GM21723 (cell line): Measurements from ENCODE around the gene PLXNA3.
A peak's percentile ranks its signal among the peaks of the same experiment; 100 is the strongest.

ENCODE experiments used
- ATAC-seq: cut with Tn5 transposase; IDR thresholded peaks from one replicate; pipeline ENCODE4 v1.9.1; 2021; ENCODE audit warnings: mild to moderate bottlenecking, moderate library complexity; ENCODE audit not compliant: unreplicated experiment

Gene PLXNA3

DNA sequence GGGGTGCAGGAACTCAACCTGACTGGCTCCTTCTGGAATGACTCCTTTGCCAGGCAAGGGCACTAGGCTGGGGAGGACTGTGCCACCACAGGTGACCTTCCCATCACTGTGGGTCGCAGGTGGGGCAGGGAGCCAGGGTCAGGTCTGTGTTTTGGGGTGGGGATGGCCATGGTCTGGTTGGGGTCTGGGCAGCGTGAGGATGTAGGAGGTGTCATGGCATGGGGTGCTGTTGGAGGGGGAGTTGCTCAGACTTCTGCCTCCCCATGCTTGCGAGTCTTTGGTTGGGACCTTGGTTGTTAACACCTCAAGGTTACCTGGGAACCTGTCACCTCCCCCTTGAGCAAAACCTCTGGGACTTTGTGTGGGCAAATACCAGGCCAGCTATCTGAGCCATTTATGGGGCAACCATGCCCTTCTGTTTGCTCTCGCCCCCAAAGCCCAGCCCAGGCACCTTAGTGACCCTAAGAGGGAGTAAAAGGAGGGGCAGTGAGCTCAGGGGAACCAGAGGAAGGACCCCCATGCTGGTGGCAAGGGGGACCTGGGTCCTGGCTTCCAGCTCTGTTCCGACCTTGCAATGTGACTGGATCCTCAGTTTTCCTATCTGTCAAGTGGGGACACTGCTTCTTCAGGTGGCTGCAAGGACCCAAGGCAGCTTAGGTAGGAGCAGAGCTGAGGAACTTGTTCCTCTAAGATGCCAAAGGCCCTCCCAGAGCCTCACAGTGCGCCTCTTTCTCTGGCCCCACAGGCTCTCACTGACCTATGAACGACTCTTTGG is 23.5 kb upstream of the PLXNA3 start:
- no peak for ATAC-seq

DNA sequence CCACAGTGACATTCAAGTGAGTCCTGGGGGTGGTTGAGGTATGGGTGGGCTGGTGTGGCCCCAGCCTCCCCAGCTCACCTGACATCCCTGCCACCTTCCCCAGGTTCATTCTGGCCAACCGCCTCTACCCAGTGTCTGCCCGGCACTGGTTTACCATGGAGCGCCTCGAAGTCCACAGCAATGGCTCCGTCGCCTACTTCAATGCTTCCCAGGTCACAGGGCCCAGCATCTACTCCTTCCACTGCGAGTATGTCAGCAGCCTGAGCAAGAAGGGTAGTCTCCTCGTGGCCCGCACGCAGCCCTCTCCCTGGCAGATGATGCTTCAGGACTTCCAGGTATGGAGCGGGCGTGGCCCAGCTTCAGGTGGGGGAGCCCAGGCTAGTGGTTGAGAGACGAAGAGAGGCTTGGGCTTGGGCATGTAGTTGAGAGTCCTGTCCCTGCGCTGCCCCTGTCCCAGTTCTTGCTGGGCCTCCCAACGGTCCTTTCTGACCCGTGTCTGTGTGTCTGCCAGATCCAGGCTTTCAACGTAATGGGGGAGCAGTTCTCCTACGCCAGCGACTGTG is 22.8 kb upstream of the PLXNA3 start:
- ATAC-seq, result no peak

DNA sequence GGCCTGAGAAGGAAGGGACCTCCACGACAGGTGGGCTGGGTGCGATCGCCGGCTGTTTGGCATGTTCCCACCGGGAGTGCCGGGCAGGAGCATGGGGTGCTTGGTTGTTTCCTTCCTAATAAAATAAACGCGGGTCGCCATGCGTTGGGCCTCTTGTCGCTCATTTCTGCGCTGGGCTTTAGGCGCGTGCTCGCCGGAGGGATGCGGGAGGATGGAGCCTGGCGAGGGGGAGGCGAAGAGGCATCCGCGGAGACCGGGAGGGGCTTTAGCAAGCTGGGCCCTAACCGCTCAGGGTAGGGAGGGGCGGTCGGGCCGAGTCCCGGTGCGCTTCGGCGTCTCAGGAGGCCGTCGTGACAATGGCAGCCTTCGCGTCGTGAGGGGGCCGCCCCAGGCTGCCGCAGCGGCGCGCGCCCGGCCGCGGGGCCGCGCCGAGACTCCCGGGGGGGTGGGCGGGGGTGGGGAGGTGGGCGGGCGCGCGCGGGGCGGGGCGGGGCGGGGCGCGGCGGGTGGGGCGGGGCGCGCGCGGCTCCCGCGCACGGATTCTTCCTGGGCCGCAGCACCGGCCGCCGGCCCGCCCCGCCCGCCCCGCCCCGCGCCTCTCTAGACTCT is 21.6 kb upstream of the PLXNA3 start:
- ATAC-seq, result no peak

DNA sequence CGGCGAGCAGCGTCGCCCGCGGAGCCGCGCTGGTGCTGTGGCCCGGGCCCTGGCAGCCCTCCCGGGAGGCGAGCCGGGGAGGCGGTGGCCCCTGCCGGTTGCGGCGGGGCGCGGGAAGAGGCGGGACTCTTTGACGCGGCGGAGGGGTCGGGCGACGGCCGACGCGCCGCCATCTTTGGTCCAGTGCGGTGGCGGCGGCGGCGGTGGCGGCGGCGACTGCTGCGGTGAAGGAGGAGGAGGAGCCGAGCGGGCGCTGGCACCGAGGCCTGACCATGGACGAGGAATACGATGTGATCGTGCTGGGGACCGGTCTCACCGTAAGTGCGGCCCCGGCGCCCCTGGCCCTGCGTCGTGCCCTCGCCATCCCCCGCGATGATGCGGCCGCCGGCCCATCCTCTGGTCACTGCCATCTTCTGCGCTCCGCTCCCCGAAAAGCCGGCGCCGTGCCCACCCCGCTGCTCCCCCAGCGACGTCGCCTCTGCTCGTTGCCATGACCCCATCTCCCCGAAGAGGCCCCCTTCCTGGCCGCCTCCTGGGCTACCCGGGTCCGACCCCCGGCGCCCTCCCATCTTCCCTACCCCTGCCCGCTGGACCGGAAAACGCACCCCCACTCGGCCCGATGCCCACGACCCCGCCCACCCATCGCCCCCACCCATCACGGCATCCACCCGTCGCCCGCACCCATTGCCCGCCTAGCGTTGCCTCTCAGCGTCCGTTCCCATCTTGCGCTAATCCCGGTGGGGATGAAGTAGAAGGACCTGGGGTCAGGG is 20.9 kb upstream of the PLXNA3 start, which contains the start of gene GDI1:
Gene GDI1, plus strand, starts transcription at position 172 of the 770 bp plus-strand sequence. Its CDS starts 101 bp downstream, at position 273.
- ATAC-seq, result no peak

DNA sequence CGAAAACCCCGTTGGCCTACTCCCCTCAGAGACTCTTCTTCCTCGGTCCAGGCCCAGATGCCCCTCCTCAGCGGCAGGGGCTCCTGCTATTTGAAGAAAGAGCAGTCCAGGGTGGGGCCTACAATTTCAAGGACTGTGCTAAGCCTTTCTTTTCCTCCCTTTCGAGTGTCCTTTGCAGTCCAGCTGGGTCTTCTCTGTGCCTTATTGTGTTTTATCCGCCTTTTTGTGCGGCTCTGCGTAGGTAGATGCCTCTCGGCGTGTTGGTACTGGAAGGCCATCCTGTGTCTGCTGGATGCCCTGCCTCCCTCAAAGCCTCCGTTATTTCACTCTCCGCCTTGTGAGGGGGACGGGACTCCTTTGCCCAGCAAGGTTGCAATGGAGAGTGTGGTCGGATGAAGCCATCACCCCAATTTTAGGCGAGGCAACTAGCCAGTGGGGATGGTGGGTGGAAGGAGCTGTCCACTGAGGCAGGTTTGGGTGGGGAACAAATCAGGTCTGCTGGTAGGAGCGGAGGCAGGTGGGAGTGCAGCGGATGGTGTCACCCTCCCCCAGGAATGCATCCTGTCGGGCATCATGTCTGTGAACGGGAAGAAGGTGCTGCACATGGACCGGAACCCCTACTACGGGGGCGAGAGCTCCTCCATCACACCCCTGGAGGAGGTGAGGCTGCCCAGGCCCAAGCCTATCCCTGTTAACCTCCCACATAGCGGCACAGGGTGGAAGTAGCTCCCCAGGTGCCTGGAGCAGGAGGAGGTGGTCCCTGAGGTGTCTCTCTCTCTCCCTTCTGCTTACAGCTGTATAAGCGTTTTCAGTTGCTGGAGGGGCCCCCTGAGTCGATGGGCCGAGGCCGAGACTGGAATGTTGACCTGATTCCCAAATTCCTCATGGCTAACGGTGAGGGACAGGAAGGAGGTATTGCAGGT is 19.8 kb upstream of the PLXNA3 start:
- no peak for ATAC-seq

DNA sequence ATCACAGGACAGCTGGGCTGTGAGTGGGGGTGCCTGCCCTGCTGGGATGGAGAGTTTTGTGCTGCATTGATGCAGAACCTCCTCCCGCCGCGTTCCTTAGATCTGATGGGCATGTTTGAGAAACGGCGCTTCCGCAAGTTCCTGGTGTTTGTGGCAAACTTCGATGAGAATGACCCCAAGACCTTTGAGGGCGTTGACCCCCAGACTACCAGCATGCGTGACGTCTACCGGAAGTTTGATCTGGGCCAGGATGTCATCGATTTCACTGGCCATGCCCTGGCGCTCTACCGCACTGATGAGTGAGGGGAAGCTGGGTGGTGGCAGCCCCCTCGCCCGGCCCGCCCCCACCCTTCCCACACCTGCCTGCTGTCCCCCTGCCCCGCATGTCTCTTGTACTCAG is 18.2 kb upstream of the PLXNA3 start:
- no peak for ATAC-seq

DNA sequence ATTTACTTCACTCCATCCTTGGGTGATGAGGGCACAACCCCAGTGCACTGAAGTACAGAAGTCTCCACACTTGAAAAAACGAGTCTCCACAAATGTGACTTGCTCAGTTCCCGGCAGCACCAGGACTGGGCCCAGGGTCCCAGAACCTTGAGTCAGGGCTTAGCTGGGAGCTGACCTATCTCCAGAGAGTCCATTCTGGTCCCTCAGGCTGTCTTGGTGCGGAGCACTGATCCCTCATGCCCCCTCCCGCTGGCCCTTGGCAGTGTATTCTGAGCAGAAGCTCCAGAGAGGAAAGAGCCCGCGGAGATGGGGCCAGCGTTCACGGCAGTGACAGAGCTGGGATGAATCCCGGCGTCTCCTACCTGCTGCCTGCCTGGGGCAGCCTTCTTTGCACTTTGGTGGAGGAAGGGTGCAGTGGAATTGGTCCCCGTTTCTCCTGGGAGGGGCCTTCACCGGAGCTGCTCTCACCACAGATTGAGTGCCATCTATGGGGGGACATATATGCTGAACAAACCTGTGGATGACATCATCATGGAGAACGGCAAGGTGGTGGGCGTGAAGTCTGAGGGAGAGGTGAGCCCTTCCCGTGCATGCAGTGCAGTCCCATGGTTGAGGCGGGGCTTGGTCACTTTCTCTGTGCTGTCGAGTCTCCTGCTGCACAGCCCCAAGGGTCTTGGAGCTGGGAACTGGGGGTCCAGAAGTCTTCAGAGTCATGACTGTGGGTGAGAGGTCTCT is 17.3 kb upstream of the PLXNA3 start:
- ATAC-seq, result no peak

DNA sequence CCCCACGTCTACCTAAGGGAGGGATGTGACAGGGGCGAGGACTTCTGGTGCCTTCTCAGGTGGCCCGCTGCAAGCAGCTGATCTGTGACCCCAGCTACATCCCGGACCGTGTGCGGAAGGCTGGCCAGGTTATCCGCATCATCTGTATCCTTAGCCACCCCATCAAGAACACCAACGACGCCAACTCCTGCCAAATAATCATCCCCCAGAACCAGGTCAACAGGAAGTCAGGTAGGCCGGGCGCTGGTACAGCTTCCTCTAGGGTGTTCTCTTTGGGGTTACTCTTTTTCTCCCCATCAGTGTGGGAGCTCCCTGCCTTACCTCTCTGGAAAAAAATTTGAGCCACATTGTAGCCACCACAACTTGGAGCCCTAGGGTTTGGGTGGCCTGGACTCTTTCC is 16.5 kb upstream of the PLXNA3 start:
- ATAC-seq, result no peak

DNA sequence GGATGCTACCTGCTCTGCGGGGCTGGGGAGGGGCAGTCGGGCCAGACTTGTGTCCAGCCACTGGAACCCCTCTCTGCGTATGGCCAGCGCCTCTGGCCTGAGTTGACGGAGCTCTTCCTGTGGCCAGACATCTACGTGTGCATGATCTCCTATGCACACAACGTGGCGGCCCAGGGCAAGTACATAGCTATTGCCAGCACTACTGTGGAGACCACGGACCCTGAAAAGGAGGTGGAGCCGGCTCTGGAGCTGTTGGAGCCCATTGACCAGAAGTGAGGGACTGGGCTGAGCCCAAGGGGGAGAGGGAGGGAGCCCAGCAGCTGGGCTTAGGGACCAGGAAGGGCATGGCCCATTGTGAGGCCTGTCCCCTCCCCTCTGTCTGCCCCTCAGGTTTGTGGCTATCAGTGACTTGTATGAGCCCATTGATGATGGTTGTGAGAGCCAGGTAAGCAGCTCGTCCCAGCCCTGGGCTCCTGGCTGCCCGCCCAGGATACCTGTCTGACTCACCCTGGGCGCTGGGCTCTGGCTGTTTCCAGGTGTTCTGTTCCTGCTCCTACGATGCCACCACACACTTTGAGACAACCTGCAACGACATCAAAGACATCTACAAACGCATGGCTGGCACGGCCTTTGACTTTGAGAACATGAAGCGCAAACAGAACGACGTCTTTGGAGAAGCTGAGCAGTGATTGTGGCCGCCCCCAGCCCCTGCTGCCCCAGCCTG is 15.9 kb upstream of the PLXNA3 start:
- no peak for ATAC-seq

DNA sequence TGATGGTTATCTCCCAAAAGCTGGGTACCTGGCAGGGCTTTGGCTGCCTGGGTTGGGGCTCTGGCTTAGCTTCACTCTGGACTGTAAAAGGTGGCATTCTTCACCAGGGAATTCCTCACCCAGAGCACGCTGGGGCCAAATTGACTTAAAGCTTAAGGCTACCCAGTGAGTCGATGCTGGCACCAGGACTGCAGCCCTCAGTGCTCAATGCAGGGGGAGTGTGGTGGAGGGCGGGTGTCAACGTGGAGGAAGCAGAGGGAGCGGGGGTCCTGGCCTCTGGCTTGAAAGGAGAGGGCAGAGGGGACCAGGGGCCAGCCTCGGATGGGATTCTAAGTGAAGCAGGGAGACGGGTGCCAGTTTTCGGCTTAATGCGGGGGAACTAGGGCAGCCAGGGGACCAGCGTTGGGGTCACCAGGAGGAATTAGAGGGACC is 14.6 kb upstream of the PLXNA3 start:
- no peak for ATAC-seq

DNA sequence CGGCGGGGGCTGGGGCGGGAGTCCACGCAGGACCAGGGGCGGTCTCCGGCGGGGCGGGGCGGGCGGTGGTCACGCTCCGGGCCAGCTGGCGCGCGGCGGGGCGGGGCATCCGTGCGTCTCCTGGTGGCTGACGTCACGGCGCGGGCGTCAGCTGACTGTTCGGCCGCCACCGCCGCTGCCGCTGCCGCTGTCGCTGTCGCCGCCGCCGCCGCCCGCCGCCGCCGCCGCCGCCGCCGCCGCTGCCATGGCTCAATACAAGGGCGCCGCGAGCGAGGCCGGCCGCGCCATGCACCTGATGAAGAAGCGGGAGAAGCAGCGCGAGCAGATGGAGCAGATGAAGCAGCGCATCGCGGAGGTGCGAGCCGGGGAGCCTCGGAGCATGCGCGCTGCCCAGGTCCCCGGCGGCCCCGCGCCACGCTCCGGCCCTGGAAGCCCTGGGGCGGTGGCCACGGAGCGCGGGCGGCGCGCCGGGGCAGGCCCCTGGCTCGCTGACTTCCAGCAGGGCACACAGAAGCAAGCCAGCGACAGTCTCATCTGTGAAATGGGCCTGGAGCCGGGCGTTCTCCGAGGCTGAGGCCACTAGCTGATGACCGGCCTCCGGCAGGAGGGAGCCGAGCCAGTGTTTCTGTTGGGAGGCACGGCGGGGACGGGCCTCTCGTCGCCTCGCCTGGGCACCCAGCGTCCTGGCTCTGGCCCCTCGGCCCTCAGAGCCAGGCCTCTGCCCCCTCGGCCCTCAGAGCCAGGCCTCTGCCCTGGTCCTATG is 13.9 kb upstream of the PLXNA3 start, which contains the start of gene FAM50A:
Gene FAM50A, plus strand, starts transcription at position 150 of the 763 bp plus-strand sequence. Its CDS starts 95 bp downstream, at position 245.
- ATAC-seq, result peak; percentile 72

DNA sequence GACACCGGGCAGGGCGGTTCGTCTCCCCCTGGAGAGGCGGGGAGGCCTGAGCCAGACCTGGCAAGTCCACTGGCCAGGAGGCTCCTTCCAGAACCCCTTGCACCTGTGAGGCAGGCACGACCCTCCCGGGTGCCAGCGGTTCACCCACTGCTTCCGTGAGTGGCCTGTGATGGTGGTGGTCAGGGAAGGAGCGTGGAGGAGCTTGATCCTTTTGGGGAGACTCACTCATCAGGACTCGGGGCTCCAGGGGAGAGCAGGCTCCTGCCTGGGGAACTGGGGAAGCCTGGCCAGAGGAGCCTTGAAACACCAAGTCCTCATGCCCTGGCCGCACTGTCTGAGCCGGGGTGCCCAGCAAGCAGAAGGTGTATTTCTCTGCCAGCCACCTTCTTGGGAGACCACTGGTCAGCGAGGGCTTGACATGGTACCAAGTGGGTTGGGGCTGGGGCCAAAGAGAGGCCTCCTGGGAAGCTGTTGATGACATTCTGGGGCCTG is 13.3 kb upstream of the PLXNA3 start:
- no peak for ATAC-seq

DNA sequence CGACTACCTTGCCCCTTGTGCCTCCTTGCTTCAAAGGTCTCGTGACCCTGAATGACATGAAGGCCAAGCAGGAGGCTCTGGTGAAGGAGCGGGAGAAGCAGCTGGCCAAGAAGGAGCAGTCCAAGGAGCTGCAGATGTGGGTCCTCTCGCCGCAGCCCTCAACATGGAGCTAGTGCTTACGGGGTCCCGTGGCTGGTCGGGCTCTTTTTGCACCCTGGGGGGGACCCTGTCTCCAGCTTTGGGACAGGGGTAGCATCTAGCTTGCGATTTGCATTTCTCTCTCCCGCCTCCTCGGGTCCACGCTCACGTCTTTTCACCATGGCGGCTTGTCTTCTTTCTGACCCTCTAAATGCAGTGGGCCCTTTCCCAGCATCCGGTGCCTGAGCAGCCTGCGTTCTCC is 12.3 kb upstream of the PLXNA3 start:
- no peak for ATAC-seq

DNA sequence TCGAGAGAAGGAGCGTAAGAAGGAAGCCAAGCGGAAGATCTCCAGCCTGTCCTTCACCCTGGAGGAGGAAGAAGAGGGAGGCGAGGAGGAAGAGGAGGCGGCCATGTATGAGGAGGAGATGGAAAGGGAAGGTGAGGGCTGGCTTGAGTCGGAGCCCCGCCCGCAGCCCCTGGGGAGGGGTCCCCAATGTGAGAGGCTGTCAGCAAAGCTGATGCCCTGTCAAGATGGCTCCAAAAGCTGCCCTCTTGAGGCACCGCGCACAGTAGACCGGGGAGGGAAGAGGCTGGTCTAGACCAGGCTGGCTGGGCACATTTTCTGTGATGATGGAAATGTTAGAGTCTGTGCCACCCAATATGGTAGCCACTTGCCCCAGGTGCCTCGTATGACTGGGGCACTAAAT is 11.7 kb upstream of the PLXNA3 start:
- no peak for ATAC-seq

DNA sequence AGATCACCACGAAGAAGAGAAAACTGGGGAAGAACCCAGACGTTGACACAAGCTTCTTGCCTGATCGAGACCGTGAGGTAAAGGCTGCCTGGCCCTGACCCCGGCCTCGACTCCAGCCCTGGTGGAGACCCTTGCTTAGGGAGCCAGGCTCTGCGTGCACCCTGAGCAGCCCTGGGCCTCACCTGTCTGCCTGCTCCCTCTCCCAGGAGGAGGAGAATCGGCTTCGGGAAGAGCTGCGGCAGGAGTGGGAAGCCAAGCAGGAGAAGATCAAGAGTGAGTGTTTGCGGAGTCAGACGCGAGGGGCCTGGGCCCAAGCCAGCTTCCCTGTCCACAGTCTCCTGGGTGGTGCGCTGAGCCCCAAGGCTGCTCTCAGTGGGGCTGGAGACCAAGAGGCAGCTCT is 9.6 kb upstream of the PLXNA3 start:
- no peak for ATAC-seq

DNA sequence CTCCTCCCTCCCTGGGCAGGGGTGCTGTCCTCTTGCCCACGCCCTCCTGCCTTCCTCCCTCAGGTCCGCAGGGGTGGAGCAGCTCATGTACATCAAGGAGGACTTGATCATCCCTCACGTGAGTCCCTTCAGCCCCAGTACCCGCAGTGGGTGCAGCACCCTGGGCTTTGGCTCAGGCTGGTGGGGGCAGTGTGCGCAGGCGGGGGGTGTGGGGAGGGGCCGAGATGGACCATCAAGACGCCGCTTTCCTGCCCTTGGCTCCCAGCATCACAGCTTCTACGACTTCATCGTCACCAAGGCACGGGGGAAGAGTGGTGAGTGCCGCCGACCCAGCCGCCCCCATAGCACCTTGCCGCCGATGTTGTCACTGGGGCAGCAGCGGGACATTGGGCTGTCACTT is 8.5 kb upstream of the PLXNA3 start:
- no peak for ATAC-seq

DNA sequence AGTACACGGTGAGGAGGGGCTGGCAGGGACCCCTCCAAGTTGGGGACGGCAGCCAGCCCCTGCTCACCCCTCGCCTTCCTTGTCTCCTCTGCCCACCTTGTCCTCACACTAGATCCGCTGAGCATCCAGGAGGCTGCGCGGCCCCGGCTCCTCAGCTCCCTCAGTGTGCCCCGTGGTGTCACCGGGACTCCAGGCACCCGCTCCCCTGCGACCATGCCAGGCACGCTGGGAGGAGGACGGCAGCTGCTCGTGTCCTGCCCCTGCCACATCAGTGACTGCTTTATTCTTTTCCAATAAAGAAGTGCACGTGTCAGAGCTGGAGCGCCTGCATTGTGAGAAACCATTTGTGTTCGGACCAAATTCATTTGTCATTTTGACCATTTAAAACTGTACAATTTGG is 7.8 kb upstream of the PLXNA3 start:
- ATAC-seq, result no peak

DNA sequence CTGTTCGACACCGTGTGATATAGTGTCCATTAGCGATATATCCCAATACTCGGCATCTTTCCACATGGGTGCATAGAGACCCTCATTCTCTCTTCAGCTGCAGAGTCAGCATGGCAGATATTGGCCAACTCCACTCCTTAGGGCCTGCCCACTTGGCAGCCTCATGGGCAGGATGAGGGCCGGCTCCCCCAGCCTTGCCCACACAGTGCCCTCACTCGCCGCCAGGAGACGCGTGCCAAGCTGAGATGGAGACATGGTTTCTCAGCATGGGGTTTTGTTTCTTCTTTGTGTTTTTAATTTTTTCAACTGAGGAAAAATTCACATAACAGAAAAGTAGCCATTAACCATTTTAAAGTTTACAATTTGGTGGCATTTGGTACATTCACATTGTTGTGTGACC is 5.3 kb upstream of the PLXNA3 start:
- no peak for ATAC-seq
